HG03439 (cell line): ENCODE data around the gene BET1L.

Source experiments
- ATAC-seq: cut with Tn5 transposase; IDR thresholded peaks from one replicate; pipeline ENCODE4 v1.9.1; 2021; ENCODE audit warnings: mild to moderate bottlenecking, moderate library complexity; ENCODE audit not compliant: unreplicated experiment

The BET1L gene

GRCh38 chr11:210803-211180, 3.6 kb upstream of the BET1L start:
- ATAC-seq = no peak

DNA sequence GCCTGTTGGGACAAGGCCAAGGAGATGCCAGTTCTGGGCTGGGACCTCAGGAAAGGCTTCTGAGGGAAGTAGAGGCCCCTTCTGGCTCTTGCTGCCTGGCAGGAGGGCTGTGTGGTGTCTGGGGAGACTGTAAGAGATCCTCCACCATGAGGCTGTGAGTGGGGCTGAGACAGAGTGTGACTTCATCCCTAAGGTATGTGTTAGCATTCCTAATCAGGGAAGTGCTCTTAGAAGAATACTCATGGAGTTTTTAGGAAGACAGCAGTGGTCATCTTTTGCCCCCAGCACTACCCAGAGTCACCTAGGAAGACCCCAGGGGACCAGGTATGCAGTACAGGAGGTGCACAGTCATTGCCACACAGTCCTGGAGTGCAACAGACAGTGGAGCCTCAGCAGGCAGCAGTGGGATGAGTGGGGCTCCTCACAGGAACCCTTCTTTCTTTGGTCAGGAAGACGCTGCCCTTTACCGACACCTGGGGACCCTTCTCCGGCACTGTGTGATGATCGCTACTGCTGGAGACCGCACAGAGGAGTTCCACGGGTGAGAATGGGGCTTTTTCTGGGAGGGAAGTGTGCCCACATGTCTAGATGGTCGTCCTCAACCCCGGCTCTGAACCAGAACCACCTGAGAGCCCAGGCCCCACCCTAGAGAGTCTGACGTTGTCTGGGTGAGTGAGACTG, 3.1 kb upstream of the BET1L start:
- no peak for ATAC-seq

DNA sequence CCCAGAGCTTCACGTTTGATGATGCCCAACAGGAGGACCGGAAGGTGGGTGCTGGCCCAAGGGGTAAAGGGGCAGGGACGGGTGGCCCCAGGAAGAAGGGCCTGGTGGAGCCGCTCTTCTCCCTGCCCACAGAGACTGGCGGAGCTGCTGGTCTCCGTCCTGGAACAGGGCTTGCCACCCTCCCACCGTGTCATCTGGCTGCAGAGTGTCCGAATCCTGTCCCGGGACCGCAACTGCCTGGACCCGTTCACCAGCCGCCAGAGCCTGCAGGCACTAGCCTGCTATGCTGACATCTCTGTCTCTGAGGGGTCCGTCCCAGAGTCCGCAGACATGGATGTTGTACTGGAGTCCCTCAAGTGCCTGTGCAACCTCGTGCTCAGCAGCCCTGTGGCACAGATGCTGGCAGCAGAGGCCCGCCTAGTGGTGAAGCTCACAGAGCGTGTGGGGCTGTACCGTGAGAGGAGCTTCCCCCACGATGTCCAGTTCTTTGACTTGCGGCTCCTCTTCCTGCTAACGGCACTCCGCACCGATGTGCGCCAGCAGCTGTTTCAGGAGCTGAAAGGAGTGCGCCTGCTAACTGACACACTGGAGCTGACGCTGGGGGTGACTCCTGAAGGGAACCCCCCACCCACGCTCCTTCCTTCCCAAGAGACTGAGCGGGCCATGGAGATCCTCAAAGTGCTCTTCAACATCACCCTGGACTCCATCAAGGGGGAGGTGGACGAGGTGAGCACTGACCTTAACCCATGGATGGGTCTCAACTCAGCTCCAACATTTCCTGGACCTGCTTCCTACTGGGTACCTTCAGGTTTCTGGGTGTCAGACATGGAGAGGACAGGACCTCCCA, 2.3 kb upstream of the BET1L start:
- ATAC-seq = no peak

- ATAC-seq = no peak
These were observed 1.7 kb upstream of the BET1L start for GRCh38 chr11:208917-209260.

DNA sequence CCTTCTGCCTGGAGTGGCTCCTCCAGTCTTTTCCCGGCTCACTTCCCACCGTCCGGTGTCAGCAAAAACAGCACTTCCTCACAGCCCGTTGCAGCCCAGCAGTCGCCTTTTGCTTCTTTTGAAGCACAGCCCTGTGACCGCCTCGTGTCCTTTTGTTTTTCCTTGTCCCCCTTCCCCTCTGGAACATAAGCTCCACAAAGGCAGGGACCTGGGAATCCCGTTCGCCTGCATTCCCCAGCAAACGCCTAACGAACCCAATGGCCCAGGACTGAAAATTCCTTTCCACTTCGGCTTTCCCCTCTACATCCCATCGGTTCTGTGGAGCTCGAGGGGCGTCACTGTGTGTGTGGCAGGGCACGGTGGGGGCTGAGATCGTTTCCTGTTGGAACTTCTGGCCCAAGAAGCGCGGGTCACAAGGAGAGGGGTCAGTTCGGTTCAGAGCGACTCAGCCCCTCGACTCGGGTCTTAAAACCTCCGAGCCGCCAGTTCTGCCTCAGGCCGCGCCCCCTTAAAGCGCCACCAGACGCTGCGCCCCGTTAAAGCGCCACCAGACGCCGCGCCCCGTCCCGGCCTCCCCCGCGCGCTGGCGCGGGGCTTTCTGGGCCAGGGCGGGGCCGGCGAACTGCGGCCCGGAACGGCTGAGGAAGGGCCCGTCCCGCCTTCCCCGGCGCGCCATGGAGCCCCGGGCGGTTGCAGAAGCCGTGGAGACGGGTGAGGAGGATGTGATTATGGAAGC, 1.1 kb upstream of the BET1L start:
- ATAC-seq = peak; percentile 26

GRCh38 chr11:207863-208180, 623 bp upstream of the BET1L start:
- ATAC-seq = no peak

DNA sequence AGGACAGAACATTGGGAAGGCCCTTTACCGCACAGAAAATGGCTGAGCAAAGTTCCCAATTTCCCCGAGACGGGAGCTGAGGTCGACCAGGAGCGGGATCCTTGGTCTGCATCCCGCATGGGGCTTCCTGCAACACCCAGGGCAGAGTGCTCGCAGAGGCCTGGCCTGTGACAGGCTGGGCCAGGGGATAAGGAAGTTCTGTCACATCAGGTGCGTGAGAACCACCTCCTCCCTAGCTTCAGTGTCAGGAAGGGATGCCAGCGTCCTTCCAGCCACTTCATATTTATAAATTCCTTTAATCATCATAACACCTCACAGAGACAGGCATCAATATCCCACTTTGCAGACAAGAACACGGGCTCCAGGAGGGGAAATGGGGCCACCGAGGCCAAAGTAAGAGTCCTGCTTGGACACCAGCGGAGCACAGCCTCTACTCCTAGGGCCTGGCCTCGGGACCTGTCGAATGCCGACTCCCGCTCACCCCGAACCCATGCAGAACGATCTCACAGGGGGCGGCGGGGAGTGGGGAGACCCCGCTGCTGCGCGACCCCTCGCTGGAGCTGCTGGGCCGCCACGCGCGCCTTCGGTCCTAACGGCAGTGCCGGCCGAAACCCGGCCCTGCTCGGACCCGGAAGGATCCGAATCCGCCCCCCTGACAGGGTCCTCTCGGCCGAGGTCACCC, 532 bp downstream of the BET1L start:
- ATAC-seq = no peak

GRCh38 chr11:206002-206384, 1.2 kb downstream of the BET1L start:
- ATAC-seq = no peak

DNA sequence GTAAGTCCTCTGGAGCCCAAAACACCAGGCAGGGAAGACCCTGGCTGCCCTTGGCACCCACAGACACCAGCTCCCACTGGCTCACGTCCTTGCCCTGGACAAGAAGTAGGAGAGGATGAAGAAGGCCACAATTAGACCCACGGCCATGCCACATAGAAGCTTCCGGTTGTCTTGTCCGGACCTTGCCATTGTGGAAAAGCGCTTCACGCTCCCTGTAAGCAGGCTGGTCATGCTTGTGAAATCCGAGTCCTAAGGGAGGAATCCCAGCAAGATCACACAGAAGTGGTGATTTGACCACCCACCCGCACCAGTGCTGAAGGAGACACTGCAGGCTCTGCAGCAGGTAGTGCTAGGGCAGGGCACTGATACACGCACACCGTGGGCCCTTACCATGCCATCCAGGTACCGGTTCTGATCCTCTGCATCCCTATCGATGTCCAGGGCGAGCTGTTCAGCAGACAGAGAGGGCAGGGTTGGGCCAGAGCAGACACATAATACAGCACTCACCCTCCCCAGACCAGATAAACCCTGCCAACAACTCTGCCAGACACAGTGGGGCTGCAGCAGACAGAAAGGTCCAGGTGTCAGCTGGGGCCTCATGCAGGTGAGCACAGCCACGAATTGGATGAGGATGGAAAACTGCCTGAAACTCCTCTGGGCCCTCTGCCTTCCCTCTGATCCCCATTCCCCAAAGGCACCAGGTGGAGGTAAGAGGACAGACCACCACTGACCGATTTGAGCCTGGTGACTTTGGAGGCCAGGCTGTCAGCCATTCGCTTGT, 1.8 kb downstream of the BET1L start:
- ATAC-seq = no peak

GRCh38 chr11:204587-205109, 2.6 kb downstream of the BET1L start:
- no peak for ATAC-seq

GRCh38 chr11:203945-204586, 3.1 kb downstream of the BET1L start:
- no peak for ATAC-seq

- no peak for ATAC-seq
These were observed 3.9 kb downstream of the BET1L start for GRCh38 chr11:203056-203944.

- ATAC-seq = no peak
These were observed 4.7 kb downstream of the BET1L start for GRCh38 chr11:202490-202889.

GRCh38 chr11:201966-202365, 5.2 kb downstream of the BET1L start:
- no peak for ATAC-seq

- ATAC-seq = no peak
These were observed 6.8 kb downstream of the BET1L start for GRCh38 chr11:200224-201003.

GRCh38 chr11:199782-200181, 7.4 kb downstream of the BET1L start:
- ATAC-seq = no peak

- no peak for ATAC-seq
These were observed 8.1 kb downstream of the BET1L start for GRCh38 chr11:199004-199581.

DNA sequence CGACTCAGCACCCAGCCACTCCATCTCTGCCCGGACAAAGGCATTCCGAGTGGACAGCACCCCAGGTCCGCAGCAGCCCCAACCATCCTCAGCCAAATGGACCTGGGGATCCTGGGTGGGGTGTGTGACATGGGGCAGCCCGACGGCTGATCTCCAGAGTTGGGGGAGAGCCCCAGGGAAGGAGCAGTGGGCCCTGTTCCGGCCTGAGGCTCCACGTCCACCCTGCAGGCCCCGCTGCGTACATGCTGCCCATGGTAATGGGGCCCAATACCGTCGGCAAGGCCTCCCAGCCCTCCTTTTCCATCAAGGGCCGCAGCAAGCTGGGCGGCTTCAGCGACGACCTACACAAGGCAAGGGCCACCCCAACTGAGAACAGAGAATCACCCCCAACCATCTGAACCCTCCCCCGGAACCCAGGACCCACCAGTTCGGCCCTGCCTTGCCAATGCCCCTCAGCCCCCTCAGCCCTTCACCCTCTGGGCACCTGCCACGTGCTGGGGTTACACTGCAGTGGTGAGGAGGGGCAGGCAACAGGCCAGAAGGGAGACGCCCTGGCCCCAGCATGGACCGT, 8.9 kb downstream of the BET1L start:
- no peak for ATAC-seq
